ENCODE data around the gene AGPS.
"Not testable (repeated sequence)": the region's sequence is repeated elsewhere in the genome, so short reads cannot be mapped to it uniquely, and the experiment has no call there.

- TF ChIP-seq EZH2 (IDR thresholded peaks at IDR 0.05; ENCODE audit: insufficient read depth, poor library complexity, severe bottlenecking); EZH2phosphoT487 (IDR thresholded peaks at IDR 0.05; ENCODE audit: insufficient read depth, low read depth): not testable (repeated sequence)
Observed at GRCh38 chr2:177410629-177411028, 18.1 kb downstream of the AGPS start.

Data from GM23248 (cell line).